HepG2 (cell line): ENCODE results near the gene SALL4. TPM values are rescaled to one million over a fixed set of nuclear protein-coding genes. Genes with fewer than 3 reads are reported as not detected.

ENCODE experiments used
- CENPT ChIP-seq: sonication (generic); formaldehyde crosslinking; IDR thresholded peaks from 2 replicates; pipeline ENCODE4 v1.8.0; 2022; ENCODE audit warnings: low read depth, mild to moderate bottlenecking, moderate library complexity, missing genetic modification reagents
- EED ChIP-seq: sonication (generic); formaldehyde crosslinking; IDR thresholded peaks from 2 replicates; pipeline ENCODE4 v1.5.0; 2020; ENCODE audit warnings: mild to moderate bottlenecking, missing genetic modification reagents
- GATAD2A ChIP-seq: IDR thresholded peaks from 2 replicates; pipeline ENCODE4 v1.6.1; 2016
- HOXA7 ChIP-seq: sonication (generic); formaldehyde crosslinking; IDR thresholded peaks from 2 replicates; pipeline ENCODE4 v1.8.1; 2022; ENCODE audit warnings: mild to moderate bottlenecking, missing genetic modification reagents, moderate library complexity
- MEIS1 ChIP-seq: sonication (generic); formaldehyde crosslinking; IDR thresholded peaks from 2 replicates; pipeline ENCODE4 v1.9.0; 2021; ENCODE audit warnings: mild to moderate bottlenecking, missing genetic modification reagents, moderate library complexity, borderline replicate concordance
- NFRKB ChIP-seq: fragments of 450-650 bp; IDR thresholded peaks from 2 replicates; pipeline ENCODE4 v1.6.1; 2017
- PBX3 ChIP-seq: sonication (generic); formaldehyde crosslinking; IDR thresholded peaks from 2 replicates; pipeline ENCODE4 v1.8.1; 2023; ENCODE audit warnings: missing genetic modification reagents, inconsistent platforms, borderline replicate concordance
- REXO4 ChIP-seq: sonication (generic); formaldehyde crosslinking; IDR thresholded peaks from 2 replicates; pipeline ENCODE4 v1.8.0; 2022; ENCODE audit warnings: missing genetic modification reagents, mild to moderate bottlenecking, borderline replicate concordance
- SOX13 ChIP-seq, 3 experiments: fragments of 450-650 bp in 1 of 3; sonication (generic) in 1 of 3; formaldehyde crosslinking in 1 of 3; IDR thresholded peaks in 2 of 3; conservative IDR thresholded peaks in 1 of 3; 2 replicates each; pipeline versions ENCODE4 v1.5.0 to v1.6.1; 2016 to 2020; ENCODE audit warnings: antibody characterized with exemption in 1 of 3, mild to moderate bottlenecking in 1 of 3, missing compliant biosample characterization in 1 of 3, missing genetic modification reagents in 1 of 3, moderate library complexity in 1 of 3
- ZBTB4 ChIP-seq: sonication (generic); formaldehyde crosslinking; IDR thresholded peaks from 2 replicates; pipeline ENCODE4 v1.4.0; 2020; ENCODE audit warnings: missing genetic modification reagents, mild to moderate bottlenecking, borderline replicate concordance
- ZNF160 ChIP-seq: sonication (generic); formaldehyde crosslinking; IDR thresholded peaks from 2 replicates; pipeline ENCODE4 v1.8.0; 2022; ENCODE audit warnings: mild to moderate bottlenecking, inconsistent platforms, missing genetic modification reagents
- ZNF253 ChIP-seq: sonication (generic); formaldehyde crosslinking; IDR thresholded peaks from 2 replicates; pipeline ENCODE4 v1.8.0; 2022; ENCODE audit warnings: mild to moderate bottlenecking, missing genetic modification reagents, borderline replicate concordance
- ZNF33A ChIP-seq: sonication (generic); formaldehyde crosslinking; IDR thresholded peaks from 2 replicates; pipeline ENCODE4 v1.5.1; 2020; ENCODE audit warnings: missing genetic modification reagents, mild to moderate bottlenecking, moderate library complexity, borderline replicate concordance
- ZNF34 ChIP-seq: sonication (generic); formaldehyde crosslinking; IDR thresholded peaks from 2 replicates; pipeline ENCODE4 v1.4.0; 2020; ENCODE audit warnings: mild to moderate bottlenecking, missing genetic modification reagents, borderline replicate concordance
- ZNF543 ChIP-seq: sonication (generic); formaldehyde crosslinking; IDR thresholded peaks from 2 replicates; pipeline ENCODE4 v1.4.0; 2020; ENCODE audit warnings: mild to moderate bottlenecking, missing genetic modification reagents
- ZNF552 ChIP-seq: sonication (generic); formaldehyde crosslinking; IDR thresholded peaks from 2 replicates; pipeline ENCODE4 v1.9.0; 2022; ENCODE audit warnings: missing genetic modification reagents, mild to moderate bottlenecking, borderline replicate concordance
- ZNF703 ChIP-seq: sonication (generic); formaldehyde crosslinking; IDR thresholded peaks from 2 replicates; pipeline ENCODE4 v1.5.1; 2020; ENCODE audit warnings: missing genetic modification reagents, mild to moderate bottlenecking, moderate library complexity, borderline replicate concordance
- polyA plus RNA-seq, 8 experiments: library from polyadenylated mRNA; depleted of rRNA in 3 of 8; stranded (reverse) in 7 of 8; unstranded in 1 of 8; fragments of >200 nt; fragmentation: Illumina TruSeq in 4 of 8; extraction: Trizol in 4 of 8; gene quantifications; 2 replicates each; pipeline versions ENCODE4 v1.2.1 to v1.2.3, GENCODE V29; 2011 to 2016; ENCODE audit warnings: low read depth in 4 of 8, missing spikeins in 1 of 8, mixed read lengths in 1 of 8; ENCODE audit not compliant: insufficient read depth in 1 of 8
- total RNA-seq, 5 experiments: library from RNA; depleted of rRNA; stranded (reverse); fragments of >200 nt; fragmentation: Illumina TruSeq; extraction: Trizol; gene quantifications; 2 replicates each; pipeline ENCODE4 v1.2.3, GENCODE V29; 2016; ENCODE audit warnings: low read depth in 1 of 5
- TF ChIP-seq, protein P1 (sequence below): sonication (generic); formaldehyde crosslinking; IDR thresholded peaks from 2 replicates; pipeline ENCODE4 v1.8.0; 2022; ENCODE audit warnings: mild to moderate bottlenecking, missing genetic modification reagents
- TF ChIP-seq, protein P2 (sequence below): sonication (generic); formaldehyde crosslinking; IDR thresholded peaks from 2 replicates; pipeline ENCODE4 v1.5.1; 2020; ENCODE audit warnings: missing genetic modification reagents, mild to moderate bottlenecking, borderline replicate concordance
- TF ChIP-seq, protein P3 (sequence below): sonication (generic); formaldehyde crosslinking; IDR thresholded peaks from 2 replicates; pipeline ENCODE4 v1.8.1; 2023; ENCODE audit warnings: mild to moderate bottlenecking, missing genetic modification reagents, borderline replicate concordance

Gene SALL4
- total and polyA plus RNA-seq, 2 of the 13 experiments (the other 11 are each of a cell fraction or from before 2014, with no cell fraction given) = 0.33 to 1.8 TPM

DNA sequence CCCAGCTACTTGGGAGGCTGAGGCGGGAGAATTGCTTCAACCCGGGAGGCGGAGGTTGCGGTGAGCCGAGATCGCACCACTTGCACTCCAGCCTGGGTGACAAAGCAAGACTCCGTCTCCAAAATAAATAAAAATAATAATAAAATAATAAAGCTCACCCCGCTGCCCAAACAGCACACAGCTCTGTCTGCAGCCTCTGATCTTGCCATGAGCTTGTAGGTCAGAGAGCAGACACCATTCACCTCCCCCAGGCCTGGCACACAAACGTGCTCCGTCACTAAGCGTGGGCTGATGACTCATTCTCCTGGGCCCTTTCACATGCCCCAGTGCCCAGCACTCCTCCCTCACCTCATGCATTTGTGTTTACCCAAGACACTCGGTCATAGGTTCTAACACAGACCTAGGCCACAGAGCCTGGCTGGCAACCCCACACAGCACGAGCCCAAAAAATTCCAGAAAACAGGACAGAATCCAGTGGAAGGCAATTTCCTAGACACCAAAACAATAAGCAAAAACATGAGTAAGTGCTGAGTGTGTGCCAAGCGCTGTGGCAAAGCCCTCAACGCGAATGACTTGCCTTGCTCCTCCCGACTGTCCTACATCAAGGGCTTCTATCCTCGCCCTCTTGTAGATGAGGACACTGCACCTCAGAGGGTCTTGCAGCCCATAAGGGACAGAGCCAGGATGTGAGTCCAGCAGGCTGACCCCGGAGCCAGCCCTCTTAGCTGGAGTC is 52.1 kb downstream of the SALL4 start (continued):
- TF ChIP-seq ZBTB4 (CRISPR knock-in tag) = no peak
- TF ChIP-seq HOXA7 (CRISPR knock-in tag) = no peak
- TF ChIP-seq SOX13 (IDR thresholded peaks at IDR 0.05) = peak; percentile 64; the same call in 1 of the 2 replicates
- TF ChIP-seq SOX13 (CRISPR knock-in tag; conservative IDR thresholded peaks at IDR 0.05 in 1 of 2, IDR thresholded peaks at IDR 0.05 in 1 of 2) = peak in 1 of 2 experiments; percentile 87; a peak in 2 of 4 replicates
- no peak for TF ChIP-seq ZNF33A (CRISPR knock-in tag)
- TF ChIP-seq MEIS1 = no peak; the same call in 1 of the 2 replicates
- TF ChIP-seq ZNF543 (CRISPR knock-in tag) = no peak
- TF ChIP-seq EED (CRISPR knock-in tag) = no peak
- TF ChIP-seq ZNF34 (CRISPR knock-in tag) = no peak
- TF ChIP-seq, protein P1, sequence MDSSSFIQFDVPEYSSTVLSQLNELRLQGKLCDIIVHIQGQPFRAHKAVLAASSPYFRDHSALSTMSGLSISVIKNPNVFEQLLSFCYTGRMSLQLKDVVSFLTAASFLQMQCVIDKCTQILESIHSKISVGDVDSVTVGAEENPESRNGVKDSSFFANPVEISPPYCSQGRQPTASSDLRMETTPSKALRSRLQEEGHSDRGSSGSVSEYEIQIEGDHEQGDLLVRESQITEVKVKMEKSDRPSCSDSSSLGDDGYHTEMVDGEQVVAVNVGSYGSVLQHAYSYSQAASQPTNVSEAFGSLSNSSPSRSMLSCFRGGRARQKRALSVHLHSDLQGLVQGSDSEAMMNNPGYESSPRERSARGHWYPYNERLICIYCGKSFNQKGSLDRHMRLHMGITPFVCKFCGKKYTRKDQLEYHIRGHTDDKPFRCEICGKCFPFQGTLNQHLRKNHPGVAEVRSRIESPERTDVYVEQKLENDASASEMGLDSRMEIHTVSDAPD = no peak
- TF ChIP-seq, protein P2, sequence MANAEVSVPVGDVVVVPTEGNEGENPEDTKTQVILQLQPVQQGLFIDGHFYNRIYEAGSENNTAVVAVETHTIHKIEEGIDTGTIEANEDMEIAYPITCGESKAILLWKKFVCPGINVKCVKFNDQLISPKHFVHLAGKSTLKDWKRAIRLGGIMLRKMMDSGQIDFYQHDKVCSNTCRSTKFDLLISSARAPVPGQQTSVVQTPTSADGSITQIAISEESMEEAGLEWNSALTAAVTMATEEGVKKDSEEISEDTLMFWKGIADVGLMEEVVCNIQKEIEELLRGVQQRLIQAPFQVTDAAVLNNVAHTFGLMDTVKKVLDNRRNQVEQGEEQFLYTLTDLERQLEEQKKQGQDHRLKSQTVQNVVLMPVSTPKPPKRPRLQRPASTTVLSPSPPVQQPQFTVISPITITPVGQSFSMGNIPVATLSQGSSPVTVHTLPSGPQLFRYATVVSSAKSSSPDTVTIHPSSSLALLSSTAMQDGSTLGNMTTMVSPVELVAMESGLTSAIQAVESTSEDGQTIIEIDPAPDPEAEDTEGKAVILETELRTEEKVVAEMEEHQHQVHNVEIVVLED (CRISPR knock-in tag) = peak; percentile 52; the same call in 1 of the 2 replicates
- TF ChIP-seq, protein P3, sequence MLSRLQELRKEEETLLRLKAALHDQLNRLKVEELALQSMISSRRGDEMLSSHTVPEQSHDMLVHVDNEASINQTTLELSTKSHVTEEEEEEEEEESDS (CRISPR knock-in tag) = no peak
- peak; percentile 97 for TF ChIP-seq GATAD2A (CRISPR knock-in tag)
- TF ChIP-seq ZNF160 (CRISPR knock-in tag) = no peak
- peak; percentile 39; the same call in 1 of the 2 replicates for TF ChIP-seq ZNF253 (CRISPR knock-in tag)
- no peak for TF ChIP-seq REXO4 (CRISPR knock-in tag)
- TF ChIP-seq ZNF552 = no peak
- no peak for TF ChIP-seq NFRKB
- TF ChIP-seq ZNF703 (CRISPR knock-in tag) = no peak
- no peak for TF ChIP-seq PBX3 (CRISPR knock-in tag)
- TF ChIP-seq CENPT = no peak
